Esophagus squamous epithelium (tissue), 5 donors: ENCODE data around the gene ALPP. TPM values are rescaled to one million over a fixed set of nuclear protein-coding genes. Genes with fewer than 3 reads are reported as not detected.
"Not testable (repeated sequence)": the region's sequence is repeated elsewhere in the genome, so short reads cannot be mapped to it uniquely, and the experiment has no call there.

Source experiments
- DNase-seq: peaks from one replicate; lab custom pipeline; 2025; lab: John Stamatoyannopoulos, UW
- H3K27ac ChIP-seq, 4 donors: fragments of 200-600 bp; sonication (generic); one replicate each; pipeline ENCODE4 v1.5.1; 2016 to 2019; ENCODE audit warnings: mild to moderate bottlenecking in 1 of 4
- H3K27me3 ChIP-seq, 4 donors: fragments of 200-600 bp; sonication (generic); 1 replicate in 3 of 4; 2 replicates in 1 of 4; pipeline versions ENCODE4 v1.5.1 to v1.6.0; 2017 to 2021; ENCODE audit warnings: antibody characterized with exemption in 1 of 4
- H3K36me3 ChIP-seq, 3 donors: fragments of 200-600 bp; sonication (generic); one replicate each; pipeline ENCODE4 v1.5.1; 2016 to 2019
- H3K4me1 ChIP-seq, 3 donors: fragments of 200-600 bp; sonication (generic); one replicate each; pipeline ENCODE4 v1.5.1; 2017 to 2019
- H3K4me3 ChIP-seq, 4 donors: fragments of 200-600 bp; sonication (generic); 1 replicate in 3 of 4; 2 replicates in 1 of 4; pipeline ENCODE4 v1.5.1; 2016 to 2019; ENCODE audit warnings: mild to moderate bottlenecking in 2 of 4, moderate library complexity in 1 of 4
- H3K9me3 ChIP-seq, 3 donors: fragments of 200-600 bp; sonication (generic); one replicate each; pipeline ENCODE4 v1.5.1; 2016 to 2019
- CTCF ChIP-seq, 6 experiments: fragments of 450-650 bp in 4 of 6; fragments of 200-600 bp in 2 of 6; sonication (generic) in 2 of 6; IDR thresholded peaks; one replicate each; pipeline ENCODE4 v1.5.1; 2016 to 2019; ENCODE audit warnings: antibody characterized with exemption in 6 of 6, mild to moderate bottlenecking in 4 of 6, moderate library complexity in 4 of 6
- POLR2A ChIP-seq, 4 donors: fragments of 450-650 bp; IDR thresholded peaks; one replicate each; pipeline ENCODE4 v1.6.1; 2017; ENCODE audit warnings: antibody characterized with exemption in 4 of 4, mild to moderate bottlenecking in 4 of 4, moderate library complexity in 3 of 4
- WGBS, 2 donors: methylation state at CpG; one replicate each; pipeline ENCODE4 v1.1.5; 2018; 5-methylcytosine and 5-hydroxymethylcytosine counted together
- intact Hi-C: fragments of 100-400 bp; cut with DNase I; formaldehyde crosslinking; loops from one replicate; pipeline ENCODE4 v1.15.0; 2022
- total RNA-seq, 4 donors: library from RNA; depleted of rRNA; stranded (reverse); fragments of >200 nt; gene quantifications; one replicate each; pipeline ENCODE4 v1.1.0, GENCODE V29; 2016
- donor health status: DM: yes; HTN: yes; CAD: no.

The ALPP gene
- total RNA-seq, 4 donors from 2014 or later: not detected

GRCh38 chr2:232405943-232406510 is 27.5 kb downstream of the ALPP start:
- no peak for TF ChIP-seq POLR2A (IDR thresholded peaks at IDR 0.05)
- Histone ChIP-seq H3K36me3 (no peaks in the 10 kb centered on the region), H3K27me3 (peaks cover 0 to 26% (median 0%) of the 10 kb centered on the region in 4 donors), H3K27ac (no peak overlapping the region), H3K9me3 (no peaks in the 10 kb centered on the region), H3K4me1 (no peaks in the 10 kb centered on the region), H3K4me3 (no peak overlapping the region)
- intact Hi-C loops: no loop called here
- no peak for DNase-seq
- WGBS, 2 donors: 88 to 91% methylated on average over 6 to 7 of the region's 11 CpGs

GRCh38 chr2:232406556-232407310 is 28.2 kb downstream of the ALPP start, which contains the start of gene ALPG:
ALPG (plus strand) TSS chr2:232406844; CDS start chr2:232406895, 51 bp downstream.
- no peak within 1 kb of the TSS for H3K27ac ChIP-seq
- H3K4me3 ChIP-seq: no peak within 1 kb of the TSS
- DNase-seq: no peak
- 96% methylated on average over 5 of the region's 17 CpGs; no CpG with 5 or more reads in 1 of the 2 donors for WGBS, 2 donors
- peaks cover 0 to 33% (median 0%) of the 10 kb centered on the region in 4 donors for H3K27me3 ChIP-seq
- no peaks in the 10 kb centered on the region for H3K36me3 ChIP-seq
- no peak for TF ChIP-seq POLR2A (IDR thresholded peaks at IDR 0.05)
- no peak for TF ChIP-seq CTCF (IDR thresholded peaks at IDR 0.05)
- H3K4me1 ChIP-seq: no peaks in the 10 kb centered on the region
- H3K9me3 ChIP-seq: no peaks in the 10 kb centered on the region
- intact Hi-C loops: no loop called here

- H3K4me3 ChIP-seq, H3K27ac ChIP-seq, H3K4me1 ChIP-seq, DNase-seq, H3K9me3 ChIP-seq, intact Hi-C loops, H3K36me3 ChIP-seq: not testable (repeated sequence)
- H3K27me3 ChIP-seq: peaks cover 0 to 40% (median 0%) of the 10 kb centered on the region in 4 donors
- 89% methylated on average over 12 of the region's 30 CpGs; no CpG with 5 or more reads in 1 of the 2 donors for WGBS, 2 donors
These were observed 29.0 kb downstream of the ALPP start for GRCh38 chr2:232407428-232408150.

GRCh38 chr2:232408269-232408668 is 29.7 kb downstream of the ALPP start:
- H3K36me3 ChIP-seq, intact Hi-C loops, H3K4me1 ChIP-seq, H3K27ac ChIP-seq, H3K9me3 ChIP-seq, H3K4me3 ChIP-seq, DNase-seq: not testable (repeated sequence)
- peaks cover 0 to 47% (median 0%) of the 10 kb centered on the region in 4 donors for H3K27me3 ChIP-seq
- 67% methylated on average over 1 of the region's 10 CpGs; no CpG with 5 or more reads in 1 of the 2 donors for WGBS, 2 donors

GRCh38 chr2:232409617-232410016 is 31.1 kb downstream of the ALPP start:
- H3K9me3 ChIP-seq, H3K36me3 ChIP-seq, H3K4me3 ChIP-seq, intact Hi-C loops, DNase-seq, H3K4me1 ChIP-seq, H3K27ac ChIP-seq: not testable (repeated sequence)
- H3K27me3 ChIP-seq: peaks cover 0 to 60% (median 0%) of the 10 kb centered on the region in 4 donors
- 39% methylated on average over 6 of the region's 40 CpGs; no CpG with 5 or more reads in 1 of the 2 donors for WGBS, 2 donors

- Histone ChIP-seq H3K4me3 (no peak overlapping the region), H3K36me3 (no peaks in the 10 kb centered on the region), H3K27me3 (peaks cover 0 to 68% (median 0%) of the 10 kb centered on the region in 4 donors), H3K4me1 (no peaks in the 10 kb centered on the region), H3K9me3 (no peaks in the 10 kb centered on the region), H3K27ac (no peak overlapping the region)
- no peak for DNase-seq
- intact Hi-C loops: no loop called here
- TF ChIP-seq CTCF (IDR thresholded peaks at IDR 0.05): no peak
- TF ChIP-seq POLR2A (IDR thresholded peaks at IDR 0.05): no peak
- 57 to 66% methylated on average over 2 to 4 of the region's 7 CpGs for WGBS, 2 donors
These were observed 31.8 kb downstream of the ALPP start for GRCh38 chr2:232410238-232410900.
